K562 (cell line): ENCODE measurements around the gene RPS8. TPM values are rescaled to one million over a fixed set of nuclear protein-coding genes. Genes with fewer than 3 reads are reported as not detected.

ENCODE experiments used
- ATAC-seq: fragments of 200-7000 bp; cut with Tn5 transposase; 3 replicates; pipeline ENCODE4 v1.9.1; 2020; ENCODE audit warnings: moderate library complexity
- BruUV-seq: library from RNA; stranded (reverse); fragments of 400-500 nt; replicated peaks from 2 replicates; lab custom pipeline; 2021; lab: Mats Ljungman, UMichigan
- CTCF ChIA-PET: fragments of 300-600 bp; formaldehyde crosslinking; extraction: SDS; loops from one replicate; lab custom pipeline; 2021; ENCODE audit warnings: low intra/inter-chr PET ratio; lab: Yijun Ruan, JAX
- POLR2A ChIA-PET: fragments of 300-600, 350-650 bp; sonication (Branson Sonifier 250); formaldehyde crosslinking; extraction: SDS; loops from one replicate; lab custom pipeline; 2021; ENCODE audit warnings: antibody characterized with exemption, inconsistent platforms; lab: Yijun Ruan, JAX
- DNase-seq, 4 experiments: peaks; one replicate each; pipeline versions ENCODE4 v3.0.0 to v3.0.0-alpha.2; 2011 to 2018; ENCODE audit warnings: low spot score in 3 of 4, mixed read lengths in 3 of 4; ENCODE audit errors: extremely low read depth in 1 of 4
- FAIRE-seq: peaks from 2 replicates; lab custom pipeline; 2011; peaks lifted over from hg19 to GRCh38; lab: Jason Lieb, UNC
- H2AFZ ChIP-seq: 2 replicates; pipeline ENCODE4 v1.6.0; 2011; ENCODE audit warnings: low read depth, low read length, control low read depth, inconsistent platforms
- H3K27ac ChIP-seq: fragments of 200-600 bp; 3 replicates; pipeline ENCODE4 v1.8.0; 2011; ENCODE audit warnings: low read depth, mild to moderate bottlenecking, control low read depth, inconsistent platforms, low read length, moderate library complexity, mixed read lengths; ENCODE audit errors: extremely low read depth
- H3K27me3 ChIP-seq, 2 experiments: fragments of 300-600 bp in 1 of 2; 2 replicates in 1 of 2; 3 replicates in 1 of 2; pipeline versions ENCODE4 v1.6.0 to v1.8.0; 2011; ENCODE audit warnings: inconsistent platforms in 2 of 2, low read length in 2 of 2, mild to moderate bottlenecking in 1 of 2, mixed read lengths in 1 of 2, moderate library complexity in 1 of 2; ENCODE audit not compliant: control insufficient read depth in 2 of 2, insufficient read depth in 2 of 2
- H3K36me3 ChIP-seq: fragments of 300-600 bp; 3 replicates; pipeline ENCODE4 v1.8.0; 2011; ENCODE audit warnings: mild to moderate bottlenecking, low read length, inconsistent platforms; ENCODE audit not compliant: control insufficient read depth, insufficient read depth
- H3K4me1 ChIP-seq, 2 experiments: fragments of 200-600 bp in 1 of 2; replicated peaks in 1 of 2; 2 replicates in 1 of 2; 3 replicates in 1 of 2; pipeline versions ENCODE4 v1.5.1 to v1.8.0; 2011; ENCODE audit warnings: inconsistent platforms in 2 of 2, low read length in 2 of 2, mild to moderate bottlenecking in 1 of 2, mixed read lengths in 1 of 2, moderate library complexity in 1 of 2; ENCODE audit not compliant: control insufficient read depth in 2 of 2, insufficient read depth in 2 of 2
- H3K4me2 ChIP-seq: 2 replicates; pipeline ENCODE4 v1.6.1; 2011; ENCODE audit warnings: low read length, control low read depth, inconsistent platforms, mixed read lengths; ENCODE audit not compliant: insufficient read depth
- H3K4me3 ChIP-seq: fragments of 200-600 bp; sonication (generic), shearing (Covaris generic); 2 replicates; pipeline ENCODE4 v1.5.1; 2016; ENCODE audit warnings: control low read depth, inconsistent platforms
- H3K79me2 ChIP-seq: fragments of 200-600 bp; 3 replicates; pipeline ENCODE4 v1.8.0; 2011; ENCODE audit warnings: low read length, inconsistent platforms; ENCODE audit not compliant: control insufficient read depth, insufficient read depth
- H3K9ac ChIP-seq, 2 experiments: 2 replicates each; pipeline versions ENCODE4 v1.6.0 to v1.6.1; 2011; ENCODE audit warnings: low read depth in 2 of 2, low read length in 2 of 2, control low read depth in 1 of 2, inconsistent platforms in 1 of 2, mild to moderate bottlenecking in 1 of 2, mixed read lengths in 1 of 2; ENCODE audit not compliant: insufficient read depth in 1 of 2
- H3K9me1 ChIP-seq: one replicate; pipeline ENCODE4 v1.6.0; 2011; ENCODE audit warnings: inconsistent platforms, mild to moderate bottlenecking, low read length, moderate library complexity; ENCODE audit not compliant: control insufficient read depth, insufficient read depth
- H3K9me3 ChIP-seq: replicated peaks from 2 replicates; pipeline ENCODE4 v1.5.1; 2011; ENCODE audit warnings: low read depth, low read length, inconsistent platforms; ENCODE audit not compliant: control insufficient read depth, insufficient read depth
- H4K20me1 ChIP-seq: replicated peaks from 2 replicates; pipeline ENCODE4 v1.6.1; 2011; ENCODE audit warnings: low read length, inconsistent platforms, mixed read lengths; ENCODE audit not compliant: control insufficient read depth, insufficient read depth
- NR1H2 ChIP-seq: sonication (generic); formaldehyde crosslinking; IDR thresholded peaks from 2 replicates; pipeline ENCODE4 v1.4.0; 2020; ENCODE audit warnings: mild to moderate bottlenecking, missing genetic modification reagents
- NR3C1 ChIP-seq: sonication (generic); formaldehyde crosslinking; IDR thresholded peaks from 2 replicates; pipeline ENCODE4 v1.8.1; 2022; ENCODE audit warnings: missing genetic modification reagents
- POLR2G ChIP-seq: fragments of 200-400 bp; formaldehyde crosslinking; IDR thresholded peaks from 2 replicates; pipeline ENCODE4 v1.6.1; 2017; ENCODE audit warnings: low read depth, mild to moderate bottlenecking, antibody characterized with exemption, low read length, moderate library complexity
- RBFOX2 ChIP-seq: fragments of 200-400 bp; formaldehyde crosslinking; IDR thresholded peaks from 2 replicates; pipeline ENCODE4 v1.6.1; 2017; ENCODE audit warnings: low read depth, mild to moderate bottlenecking, low read length, moderate library complexity
- SPI1 ChIP-seq: IDR thresholded peaks from 2 replicates; pipeline ENCODE4 v1.6.1; 2011; ENCODE audit warnings: low read depth, low read length, control low read depth, borderline replicate concordance
- TEAD1 ChIP-seq, 2 experiments: fragments of 450-650 bp in 1 of 2; sonication (generic) in 1 of 2; formaldehyde crosslinking; IDR thresholded peaks; 2 replicates each; pipeline versions ENCODE4 v1.4.0 to v1.8.0; 2020 to 2022; ENCODE audit warnings: mild to moderate bottlenecking in 2 of 2, missing genetic modification reagents in 1 of 2
- ZBTB7A ChIP-seq: IDR thresholded peaks from 2 replicates; pipeline ENCODE4 v1.6.1; 2011; ENCODE audit warnings: low read depth, mild to moderate bottlenecking, low read length, moderate library complexity, borderline replicate concordance; ENCODE audit not compliant: control insufficient read depth
- ZNF143 ChIP-seq: sonication (generic); formaldehyde crosslinking; IDR thresholded peaks from 2 replicates; pipeline ENCODE4 v1.9.0; 2022; ENCODE audit warnings: mild to moderate bottlenecking, missing genetic modification reagents
- ZNF507 ChIP-seq: conservative IDR thresholded peaks from 2 replicates; pipeline ENCODE4 v1.6.1; 2017; ENCODE audit warnings: missing genetic modification characterization, missing compliant biosample characterization
- WGBS: fragments of 100-300 bp; shearing (Covaris generic); methylation state at CpG from one replicate; pipeline ENCODE4 v1.1.6; 2016; ENCODE audit warnings: low coverage, mixed read lengths; ENCODE audit not compliant: insufficient coverage; ENCODE audit errors: missing lambda C conversion rate; 5-methylcytosine and 5-hydroxymethylcytosine counted together
- in situ Hi-C: fragments of 300-500 bp; cut with MboI; formaldehyde crosslinking; loops from 4 replicates; pipeline ENCODE4 v1.15.0; 2018; ENCODE audit warnings: inconsistent platforms, mixed read lengths
- intact Hi-C: fragments of 100-400 bp; cut with micrococcal nuclease; formaldehyde crosslinking; loops from 2 replicates; pipeline ENCODE4 v1.14.2; 2022
- polyA plus RNA-seq, 8 experiments: library from polyadenylated mRNA; depleted of rRNA in 4 of 8; stranded (reverse) in 5 of 8; unstranded in 3 of 8; fragments of >200 nt; fragmentation: Nextera tagmentation in 2 of 8; fragmentation: Illumina TruSeq in 1 of 8; extraction: Ambion mirVana in 2 of 8; extraction: Trizol in 1 of 8; gene quantifications; 2 replicates each; pipeline versions ENCODE4 v1.2.1 to v1.2.3, GENCODE V29; 2011 to 2014; ENCODE audit warnings: inconsistent platforms in 1 of 8, missing spikeins in 1 of 8
- total RNA-seq, 7 experiments: library from RNA; depleted of rRNA in 6 of 7; stranded (reverse); fragments of >200 nt in 6 of 7; fragmentation: Illumina TruSeq in 2 of 7; extraction: Trizol in 2 of 7; gene quantifications; 2 replicates each; pipeline versions ENCODE4 v1.2.1 to v1.2.3, GENCODE V29; 2011 to 2021; ENCODE audit warnings: low replicate concordance in 1 of 7
- TF ChIP-seq, protein P1 (sequence below), 2 experiments: fragments of 450-650 bp; conservative IDR thresholded peaks; 2 replicates each; pipeline ENCODE4 v1.6.1; 2017; ENCODE audit warnings: mild to moderate bottlenecking in 2 of 2, moderate library complexity in 2 of 2
- TF ChIP-seq, protein P2 (sequence below): fragments of 450-650 bp; IDR thresholded peaks from 2 replicates; pipeline ENCODE4 v1.6.1; 2018; ENCODE audit warnings: mild to moderate bottlenecking, low read depth; ENCODE audit not compliant: partially characterized antibody
- TF ChIP-seq, protein P3 (sequence below), 2 experiments: fragments of 450-650 bp in 1 of 2; sonication (generic) in 1 of 2; formaldehyde crosslinking in 1 of 2; IDR thresholded peaks in 1 of 2; conservative IDR thresholded peaks in 1 of 2; 2 replicates each; pipeline versions ENCODE4 v1.6.1 to v1.8.1; 2016 to 2023; ENCODE audit warnings: mild to moderate bottlenecking in 2 of 2, moderate library complexity in 2 of 2, inconsistent platforms in 1 of 2, missing genetic modification reagents in 1 of 2

RPS8 gene
- total and polyA plus RNA-seq, 9 of the 15 experiments (the other 6 are each of a cell fraction or from before 2014, with no cell fraction given): 2,431 to 4,168 (median 3,109) TPM

DNA sequence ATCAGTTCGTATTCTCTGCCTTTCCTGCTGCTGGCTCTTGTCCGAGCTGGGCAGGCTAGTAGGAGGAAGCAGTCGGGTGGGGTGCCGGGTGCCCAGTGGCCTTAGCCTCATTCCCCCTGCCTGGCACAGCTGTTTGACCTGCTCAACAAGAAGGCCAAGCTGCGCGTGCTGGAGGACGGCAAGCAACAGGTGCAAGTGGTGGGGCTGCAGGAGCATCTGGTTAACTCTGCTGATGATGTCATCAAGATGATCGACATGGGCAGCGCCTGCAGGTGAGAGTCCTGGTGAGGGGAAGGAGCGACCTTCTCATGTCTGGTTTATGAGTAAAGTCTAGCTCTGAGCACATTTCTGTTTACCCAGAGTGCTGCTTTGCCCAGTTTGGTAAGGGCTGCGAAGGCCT is 16.3 kb upstream of the RPS8 start:
- H3K9me1 ChIP-seq: peaks cover 5% of the 10 kb centered on the region
- FAIRE-seq (no peak), ATAC-seq (no peak), DNase-seq (no peak)
- TF ChIP-seq ZNF507 (tag): no peak
- TF ChIP-seq TEAD1 (CRISPR knock-in tag; IDR thresholded peaks at IDR 0.05): no peak
- TF ChIP-seq, protein P1, sequence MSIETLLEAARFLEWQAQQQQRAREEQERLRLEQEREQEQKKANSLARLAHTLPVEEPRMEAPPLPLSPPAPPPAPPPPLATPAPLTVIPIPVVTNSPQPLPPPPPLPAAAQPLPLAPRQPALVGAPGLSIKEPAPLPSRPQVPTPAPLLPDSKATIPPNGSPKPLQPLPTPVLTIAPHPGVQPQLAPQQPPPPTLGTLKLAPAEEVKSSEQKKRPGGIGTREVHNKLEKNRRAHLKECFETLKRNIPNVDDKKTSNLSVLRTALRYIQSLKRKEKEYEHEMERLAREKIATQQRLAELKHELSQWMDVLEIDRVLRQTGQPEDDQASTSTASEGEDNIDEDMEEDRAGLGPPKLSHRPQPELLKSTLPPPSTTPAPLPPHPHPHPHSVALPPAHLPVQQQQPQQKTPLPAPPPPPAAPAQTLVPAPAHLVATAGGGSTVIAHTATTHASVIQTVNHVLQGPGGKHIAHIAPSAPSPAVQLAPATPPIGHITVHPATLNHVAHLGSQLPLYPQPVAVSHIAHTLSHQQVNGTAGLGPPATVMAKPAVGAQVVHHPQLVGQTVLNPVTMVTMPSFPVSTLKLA (conservative IDR thresholded peaks at IDR 0.05): no peak
- TF ChIP-seq SPI1: no peak
- TF ChIP-seq NR1H2 (CRISPR knock-in tag): no peak
- TF ChIP-seq RBFOX2: peak; percentile 61; the same call in 1 of the 2 replicates
- TF ChIP-seq, protein P2, sequence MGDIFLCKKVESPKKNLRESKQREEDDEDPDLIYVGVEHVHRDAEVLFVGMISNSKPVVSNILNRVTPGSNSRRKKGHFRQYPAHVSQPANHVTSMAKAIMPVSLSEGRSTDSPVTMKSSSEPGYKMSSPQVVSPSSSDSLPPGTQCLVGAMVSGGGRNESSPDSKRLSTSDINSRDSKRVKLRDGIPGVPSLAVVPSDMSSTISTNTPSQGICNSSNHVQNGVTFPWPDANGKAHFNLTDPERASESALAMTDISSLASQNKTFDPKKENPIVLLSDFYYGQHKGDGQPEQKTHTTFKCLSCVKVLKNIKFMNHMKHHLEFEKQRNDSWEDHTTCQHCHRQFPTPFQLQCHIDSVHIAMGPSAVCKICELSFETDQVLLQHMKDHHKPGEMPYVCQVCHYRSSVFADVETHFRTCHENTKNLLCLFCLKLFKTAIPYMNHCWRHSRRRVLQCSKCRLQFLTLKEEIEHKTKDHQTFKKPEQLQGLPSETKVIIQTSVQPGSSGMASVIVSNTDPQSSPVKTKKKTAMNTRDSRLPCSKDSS: no peak
- peak; percentile 69 for TF ChIP-seq POLR2G
- no peak for TF ChIP-seq NR3C1
- no peak for TF ChIP-seq ZNF143 (CRISPR knock-in tag)
- TF ChIP-seq, protein P3, sequence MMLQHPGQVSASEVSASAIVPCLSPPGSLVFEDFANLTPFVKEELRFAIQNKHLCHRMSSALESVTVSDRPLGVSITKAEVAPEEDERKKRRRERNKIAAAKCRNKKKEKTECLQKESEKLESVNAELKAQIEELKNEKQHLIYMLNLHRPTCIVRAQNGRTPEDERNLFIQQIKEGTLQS (IDR thresholded peaks at IDR 0.05): peak; percentile 70
- TF ChIP-seq, protein P3 (CRISPR knock-in tag; conservative IDR thresholded peaks at IDR 0.05): no peak
- TF ChIP-seq ZBTB7A: no peak
- H3K9ac ChIP-seq: peak overlapping the region in 1 of 2 experiments; percentile 23; a peak in 1 of 4 replicates
- no TSS peak for BruUV-seq
- 86% methylated on average over 11 of the region's 11 CpGs for WGBS
- no peaks in the 10 kb centered on the region for H3K9me3 ChIP-seq
- in situ Hi-C loops (no loop called here), intact Hi-C loops (no loop called here)
- ChIA-PET POLR2A (interaction anchor here (0.6 to 11.4 kb wide), 6 partner anchors 9 to 569 kb away, joined by 3 to 199 read pairs (median 8); partner anchors contain the start of genes RNU5D-1 and RPS8), CTCF (no interaction called here)
- no peak overlapping the region for H3K4me3 ChIP-seq
- no peaks in the 10 kb centered on the region for H3K27me3 ChIP-seq
- peaks cover 99% of the 10 kb centered on the region for H3K36me3 ChIP-seq
- no peaks in the 10 kb centered on the region for H3K4me1 ChIP-seq
- no peak overlapping the region for H3K27ac ChIP-seq
- peaks cover 4% of the 10 kb centered on the region; the same call in 1 of the 2 replicates for H4K20me1 ChIP-seq
- no peak overlapping the region for H2AFZ ChIP-seq
- no peak overlapping the region for H3K4me2 ChIP-seq
- H3K79me2 ChIP-seq: no peaks in the 10 kb centered on the region; the same call in 2 of the 3 replicates
